22Rv1 (cell line): Measurements from ENCODE around the gene LARGE2.

Experiments
- CTCF ChIP-seq: fragments of 450-650 bp; IDR thresholded peaks from 2 replicates; pipeline ENCODE4 v1.5.1; 2017; ENCODE audit warnings: mild to moderate bottlenecking
- ZFX ChIP-seq: fragments of 450-650 bp; IDR thresholded peaks from 2 replicates; pipeline ENCODE4 v1.6.1; 2017; ENCODE audit warnings: antibody characterized with exemption, borderline replicate concordance

- TF ChIP-seq CTCF (no peak), ZFX (no peak)
These were observed 35.5 kb upstream of the LARGE2 start for GRCh38 chr11:45886816-45887520.
